ENCODE results near the gene SYT17.

- TF ChIP-seq MYC (IDR thresholded peaks at IDR 0.05; ENCODE audit: low read depth, low read length) (no peak), CTCF (IDR thresholded peaks at IDR 0.05; ENCODE audit: low read depth, low read length) (no peak)
These were observed 42.4 kb downstream of the SYT17 start for GRCh38 chr16:19210280-19210924.

Measured in NB4 (cell line).